Hematopoietic multipotent progenitor cell (in vitro differentiated cells): ENCODE results near the gene KRT16. TPM values are rescaled to one million over a fixed set of nuclear protein-coding genes. Genes with fewer than 3 reads are reported as not detected.
"Not testable (repeated sequence)": the region's sequence is repeated elsewhere in the genome, so short reads cannot be mapped to it uniquely, and the experiment has no call there.

ENCODE experiments used
- DNase-seq, 3 donors: peaks; one replicate each; pipeline ENCODE4 v3.0.0-alpha.2; 2011 to 2015; ENCODE audit warnings: low read depth in 2 of 3, low spot score in 2 of 3
- total RNA-seq: library from RNA; depleted of rRNA; stranded (reverse); fragments of >200 nt; gene quantifications from one replicate; pipeline ENCODE4 v1.2.3, GENCODE V29; 2012

KRT16 gene
- total RNA-seq, 1 donor = not detected

DNA sequence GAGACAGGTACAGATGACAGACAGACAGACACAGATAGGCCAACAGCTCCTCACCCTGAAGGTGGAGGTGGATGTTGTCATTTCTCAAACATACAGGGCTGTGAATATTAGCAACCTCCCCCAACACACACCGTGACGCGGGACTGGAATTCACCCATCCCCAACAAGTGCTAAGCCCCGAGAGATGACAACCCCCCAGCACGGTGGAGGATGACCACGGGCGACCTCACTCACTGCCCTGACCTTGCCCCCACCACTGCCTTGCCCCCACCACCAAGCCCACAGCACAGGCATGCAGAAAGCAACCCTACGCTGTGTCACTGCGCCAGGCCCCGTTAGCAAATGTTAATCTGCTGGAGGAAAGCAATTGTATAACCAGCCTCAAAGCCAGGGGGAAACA, 16.7 kb upstream of the KRT16 start:
- DNase-seq = no peak

DNA sequence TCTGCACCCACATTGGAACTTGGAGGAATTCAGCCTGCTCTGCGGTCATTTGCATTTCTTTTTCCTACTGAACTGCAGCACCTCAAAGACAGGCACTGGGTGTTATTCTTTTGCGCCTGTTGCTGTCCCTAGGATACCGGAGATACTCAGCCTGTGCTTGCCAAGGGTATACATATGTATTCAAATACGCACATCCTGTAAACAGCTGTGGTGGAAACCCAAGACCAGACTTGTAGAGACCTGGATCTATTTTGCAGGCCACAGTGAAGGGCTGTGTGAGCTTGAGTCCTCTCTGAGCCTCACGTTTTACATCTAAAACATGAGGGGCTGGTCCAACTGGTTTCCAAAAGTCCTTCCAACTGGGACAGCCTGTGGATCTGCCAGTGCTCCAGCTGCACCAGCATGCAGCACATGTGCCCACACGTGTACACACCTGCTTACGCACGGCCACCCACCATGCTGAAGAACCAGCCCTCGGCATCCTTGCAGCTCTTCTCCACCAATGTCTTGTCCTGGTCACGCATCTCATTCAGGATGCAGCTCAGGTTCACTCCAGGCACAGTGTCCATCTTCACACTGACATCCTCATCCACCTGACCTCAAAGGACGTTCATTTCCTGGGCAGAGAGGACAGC, 16.2 kb upstream of the KRT16 start:
- DNase-seq = not testable (repeated sequence)

DNA sequence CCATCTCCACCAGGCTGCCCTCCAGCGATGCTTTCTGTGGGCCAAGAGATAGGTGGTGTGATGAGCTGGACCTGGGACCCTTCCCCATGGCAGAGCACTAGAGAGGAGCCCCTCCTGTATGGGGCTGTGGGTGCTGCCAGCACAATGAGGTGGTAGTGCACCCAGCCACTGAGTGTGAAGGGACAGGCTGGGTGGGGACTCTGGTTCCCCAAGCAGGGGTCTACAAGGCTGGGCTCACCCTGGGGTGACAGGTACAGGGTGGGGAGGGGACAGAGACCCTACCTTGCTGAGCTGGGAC, 15.5 kb upstream of the KRT16 start:
- DNase-seq = not testable (repeated sequence)

DNA sequence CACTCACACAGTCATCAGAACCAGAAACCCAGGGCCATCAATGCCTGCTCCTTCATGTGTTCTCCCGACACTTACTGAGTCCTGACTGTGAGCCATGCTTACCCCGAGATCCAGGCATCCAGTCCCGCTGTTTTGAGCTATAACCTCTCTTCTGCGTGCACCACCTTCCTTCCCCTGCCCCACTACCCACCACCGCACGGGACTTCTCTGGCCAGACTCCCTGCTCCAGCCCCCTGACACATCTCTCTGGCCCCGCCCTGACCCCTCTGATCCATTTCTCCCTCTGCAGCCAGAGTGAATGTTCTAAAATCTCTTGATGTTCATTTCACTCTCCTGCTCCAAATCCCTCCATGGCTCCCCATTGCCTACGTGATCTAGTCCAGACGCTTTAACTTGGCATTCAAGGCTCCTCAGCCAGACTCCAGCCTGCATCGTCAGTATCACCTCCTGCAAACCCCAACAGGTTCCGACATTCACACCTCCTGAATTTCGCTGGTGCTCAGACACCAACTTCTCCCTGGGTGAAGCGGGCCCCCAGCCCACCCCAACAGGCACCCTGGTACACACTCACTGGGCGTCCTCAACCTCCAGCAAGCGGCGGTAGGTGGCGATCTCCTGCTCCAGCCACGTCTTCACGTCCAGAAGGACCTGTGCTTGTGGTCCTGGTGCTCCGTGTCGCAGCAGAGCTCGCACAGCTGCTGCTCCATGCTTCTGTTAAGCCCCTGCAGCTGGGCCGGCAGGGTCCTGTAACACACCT, 14.9 kb upstream of the KRT16 start:
- DNase-seq = no peak

DNA sequence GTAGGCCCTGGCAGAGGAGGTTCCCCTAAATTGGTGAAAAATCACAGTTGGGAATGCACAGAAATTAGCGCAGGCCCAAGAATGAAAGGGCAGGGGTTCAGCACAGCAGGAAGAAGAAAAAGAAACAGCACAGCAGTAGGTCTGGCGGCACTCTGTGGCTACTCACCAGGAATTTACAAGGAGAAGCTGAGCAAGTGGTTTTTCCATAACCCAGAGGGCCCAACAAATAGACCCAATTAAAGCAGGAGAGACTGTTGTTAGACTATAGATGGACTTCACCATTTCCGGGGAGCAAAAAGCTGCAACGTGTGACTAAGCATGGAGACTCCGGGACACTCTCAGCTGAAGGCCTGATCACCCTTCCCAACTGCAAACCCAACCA, 14.3 kb upstream of the KRT16 start:
- DNase-seq = not testable (repeated sequence)

DNA sequence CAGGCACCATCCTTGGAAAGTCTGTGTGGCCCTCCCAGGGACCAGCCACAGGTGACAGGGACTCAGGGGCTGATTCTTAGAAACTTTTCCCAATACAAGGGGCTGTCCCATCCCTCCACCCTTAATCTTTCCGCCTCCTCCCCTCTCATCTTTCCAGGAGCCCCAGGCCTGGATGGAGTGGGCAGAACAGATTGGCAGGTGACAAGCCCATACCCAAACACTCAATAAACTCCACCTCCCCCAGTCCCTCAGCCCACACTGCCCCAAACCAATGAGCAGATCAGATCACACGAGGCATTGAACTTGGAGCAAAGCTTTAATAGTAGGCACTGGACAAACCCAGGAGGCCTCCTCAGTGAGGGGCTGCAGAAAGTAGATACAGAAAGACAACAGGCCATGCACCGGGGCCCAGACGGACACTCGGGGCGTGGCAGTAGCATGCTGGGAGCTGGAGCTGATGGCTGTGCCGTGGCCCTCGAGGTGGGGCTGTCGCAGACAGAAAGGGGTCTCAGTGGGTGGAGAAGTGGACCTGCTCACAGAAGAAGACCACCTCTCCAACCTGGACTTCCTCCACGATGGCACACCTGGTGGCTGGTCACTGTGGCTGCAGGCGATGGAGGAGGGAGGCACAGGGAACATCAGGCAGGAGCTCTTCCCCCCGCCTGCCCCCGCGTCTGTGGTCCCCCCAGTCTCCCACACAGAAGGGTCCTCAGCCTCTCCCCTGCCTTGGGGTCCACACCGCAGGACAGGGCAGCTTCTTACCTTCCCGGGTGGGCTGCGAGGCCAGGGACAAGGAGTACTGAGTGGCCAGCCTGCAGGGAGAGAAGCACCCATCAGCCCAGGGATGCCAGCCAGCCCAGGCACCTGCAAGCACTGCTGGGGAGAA, 13.7 kb upstream of the KRT16 start:
- DNase-seq = not testable (repeated sequence)

DNA sequence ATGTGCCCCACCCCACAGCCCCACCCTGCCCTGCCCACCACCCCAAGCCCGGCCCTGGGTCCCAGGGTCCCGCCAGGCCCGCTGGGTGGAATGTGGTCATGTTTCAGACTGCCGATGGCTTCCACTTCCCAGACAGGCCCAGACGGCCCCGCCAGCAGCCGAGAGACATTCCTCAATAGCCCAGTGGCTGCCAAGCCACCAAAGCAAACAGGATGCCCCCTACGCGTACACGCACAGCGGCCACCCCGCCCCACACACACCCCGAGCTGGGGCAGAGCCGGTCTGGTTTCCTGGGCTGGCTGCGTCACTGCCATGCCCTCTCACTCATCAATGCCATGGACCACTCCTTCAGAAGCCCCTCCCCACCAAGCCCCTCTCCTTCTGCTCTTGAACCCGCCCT, 13.0 kb upstream of the KRT16 start:
- DNase-seq = no peak

DNA sequence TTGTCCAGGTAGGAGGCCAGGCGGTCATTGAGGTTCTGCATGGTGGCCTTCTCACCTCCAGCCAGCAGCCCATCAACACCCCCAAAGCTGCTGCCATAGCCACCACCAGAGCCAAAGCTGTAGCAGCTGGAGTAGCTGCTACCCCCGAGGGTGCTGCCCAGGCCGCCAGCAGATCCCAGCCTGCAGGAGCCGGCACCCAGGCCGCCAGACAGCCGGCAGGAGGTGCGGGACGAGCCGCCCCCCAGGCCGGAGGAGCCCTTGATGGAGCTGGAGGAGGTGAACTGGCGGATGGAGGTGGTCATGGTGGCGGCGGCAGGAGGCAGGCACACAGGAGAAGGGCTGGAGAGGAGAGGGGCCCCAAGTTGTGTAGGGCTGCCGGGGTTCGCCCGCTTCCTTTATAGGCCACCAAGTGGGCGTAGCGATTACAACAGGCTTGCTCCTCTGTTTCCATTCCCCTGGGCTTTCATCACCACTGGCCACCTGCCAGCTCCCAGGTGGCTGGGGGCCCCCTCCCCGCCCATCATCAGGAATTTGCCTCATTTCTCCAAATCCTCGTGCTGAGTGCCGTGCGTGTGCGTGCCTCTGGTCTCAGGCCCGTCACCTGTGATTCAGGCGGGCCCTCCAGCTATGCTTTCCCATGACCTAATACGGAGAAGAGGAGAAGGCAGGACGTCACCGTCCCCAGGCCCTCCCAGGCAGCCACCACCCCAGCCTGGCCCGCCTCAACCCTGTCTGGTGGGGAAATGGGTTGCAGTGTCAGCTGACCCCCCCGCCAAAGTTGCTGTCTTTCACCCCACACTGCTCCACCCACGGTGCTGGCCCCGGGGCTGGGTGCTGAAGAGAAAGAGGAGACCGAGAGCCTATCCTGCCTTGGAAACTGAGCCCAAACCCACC, 11.9 kb upstream of the KRT16 start, which contains the start of gene KRT17:
Gene KRT17 (minus strand): TSS at position 368 of the 894 bp plus-strand sequence. CDS start 66 bp downstream, at position 302.
- DNase-seq = no peak

DNA sequence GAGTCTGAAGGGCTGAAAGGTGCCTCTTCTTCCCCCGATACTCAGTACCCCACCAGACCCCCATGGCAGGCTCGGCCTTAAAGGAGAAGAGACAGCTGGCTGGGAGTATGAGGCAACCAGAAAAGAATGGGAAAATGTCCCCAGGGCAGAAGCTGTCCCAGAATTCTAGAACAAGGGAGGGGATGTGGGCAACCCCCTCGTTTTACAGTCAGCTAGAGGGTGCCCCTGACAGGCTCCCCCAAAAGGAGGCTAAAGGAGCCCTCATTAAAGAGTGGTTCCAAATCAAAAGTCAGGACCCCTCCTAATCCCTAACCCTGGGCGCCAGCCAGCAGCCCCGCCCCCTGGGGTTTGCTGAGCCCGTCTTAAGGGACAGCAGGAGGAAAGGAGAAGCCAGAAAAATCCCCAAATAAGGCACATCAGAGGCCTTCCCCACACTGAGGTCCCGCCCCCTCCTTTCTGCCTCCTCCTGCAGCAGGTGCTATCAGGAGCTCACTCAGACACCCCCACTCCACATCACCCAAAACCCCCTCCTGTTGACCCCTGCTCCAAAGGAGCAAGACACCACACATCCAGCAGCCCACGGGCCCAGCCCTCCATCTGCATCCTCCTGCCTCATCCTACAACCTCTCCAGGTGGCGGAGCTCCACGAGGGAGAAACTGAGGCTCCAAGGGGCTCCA, 10.8 kb upstream of the KRT16 start:
- not testable (repeated sequence) for DNase-seq

DNA sequence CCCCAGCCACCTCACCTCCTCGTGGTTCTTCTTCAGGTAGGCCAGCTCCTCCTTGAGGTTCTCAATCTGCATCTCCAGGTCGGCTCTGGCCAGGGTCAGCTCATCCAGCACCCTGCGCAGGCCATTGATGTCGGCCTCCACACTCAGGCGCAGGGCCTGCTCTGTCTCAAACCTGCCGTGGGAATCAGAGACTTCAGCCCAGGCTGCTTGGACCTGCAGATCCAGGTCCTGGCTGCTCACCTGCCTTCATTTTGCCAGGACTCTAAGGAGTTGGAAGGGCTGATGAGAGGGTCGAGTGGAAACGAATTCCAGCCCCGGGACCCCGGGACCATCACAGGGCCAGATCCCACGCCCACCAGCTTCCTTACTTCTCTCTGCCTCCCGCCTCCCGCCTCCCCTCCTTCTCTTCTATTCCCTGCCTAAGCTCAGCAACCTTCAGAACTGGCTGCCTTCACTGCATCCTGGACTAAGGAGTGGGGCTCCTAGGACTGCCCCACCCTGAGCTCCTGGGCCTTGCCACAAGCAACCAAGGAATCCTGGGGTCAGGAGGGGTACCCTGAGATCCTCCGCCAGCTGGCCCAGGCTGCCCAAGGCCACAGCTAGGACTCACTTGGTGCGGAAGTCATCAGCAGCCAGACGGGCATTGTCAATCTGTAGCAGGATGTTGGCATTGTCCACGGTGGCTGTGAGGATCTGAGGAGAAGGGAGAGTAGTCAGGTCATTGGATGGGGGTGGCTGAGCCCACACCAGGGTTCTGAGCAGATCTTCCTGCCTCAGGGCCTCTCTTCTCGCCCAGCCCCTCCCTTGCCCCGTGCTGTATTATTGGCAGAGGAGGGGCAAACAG, 10.0 kb upstream of the KRT16 start:
- DNase-seq = not testable (repeated sequence)

DNA sequence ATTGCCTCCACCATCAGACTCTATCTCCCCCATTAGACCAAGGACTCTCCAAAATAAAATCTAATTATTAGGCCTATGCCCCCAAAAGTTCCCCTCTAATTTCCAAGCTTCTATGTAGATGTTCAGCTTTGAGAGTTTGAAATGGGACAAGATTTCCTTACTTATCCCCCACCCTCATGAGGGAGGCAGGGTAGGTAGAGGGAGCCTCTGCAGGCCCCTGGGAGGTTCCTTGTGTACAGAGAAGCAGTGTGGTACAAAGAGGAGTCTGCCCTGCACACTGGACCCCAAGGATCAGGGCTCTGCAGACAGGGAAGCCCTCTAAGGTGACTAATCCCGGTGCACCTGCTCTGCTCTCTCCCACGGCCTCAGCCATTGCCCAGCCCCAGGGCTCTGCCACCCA, 9.3 kb upstream of the KRT16 start:
- DNase-seq = no peak

DNA sequence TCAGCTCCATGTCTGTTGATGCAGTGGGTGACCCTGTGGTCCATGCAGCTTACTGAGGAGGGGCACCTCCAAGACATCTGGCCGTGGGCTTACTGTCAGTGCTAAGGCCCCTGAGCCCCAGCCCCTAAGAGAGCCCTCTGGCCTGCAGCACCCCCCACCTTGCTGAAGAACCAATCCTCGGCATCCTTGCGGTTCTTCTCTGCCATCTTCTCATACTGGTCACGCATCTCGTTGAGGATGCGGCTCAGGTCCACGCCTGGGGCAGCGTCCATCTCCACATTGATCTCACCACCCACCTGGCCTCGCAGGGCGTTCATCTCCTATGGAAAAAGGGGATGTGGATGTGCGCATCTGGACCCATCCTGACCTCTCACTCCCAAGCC, 8.9 kb upstream of the KRT16 start:
- DNase-seq = not testable (repeated sequence)

DNA sequence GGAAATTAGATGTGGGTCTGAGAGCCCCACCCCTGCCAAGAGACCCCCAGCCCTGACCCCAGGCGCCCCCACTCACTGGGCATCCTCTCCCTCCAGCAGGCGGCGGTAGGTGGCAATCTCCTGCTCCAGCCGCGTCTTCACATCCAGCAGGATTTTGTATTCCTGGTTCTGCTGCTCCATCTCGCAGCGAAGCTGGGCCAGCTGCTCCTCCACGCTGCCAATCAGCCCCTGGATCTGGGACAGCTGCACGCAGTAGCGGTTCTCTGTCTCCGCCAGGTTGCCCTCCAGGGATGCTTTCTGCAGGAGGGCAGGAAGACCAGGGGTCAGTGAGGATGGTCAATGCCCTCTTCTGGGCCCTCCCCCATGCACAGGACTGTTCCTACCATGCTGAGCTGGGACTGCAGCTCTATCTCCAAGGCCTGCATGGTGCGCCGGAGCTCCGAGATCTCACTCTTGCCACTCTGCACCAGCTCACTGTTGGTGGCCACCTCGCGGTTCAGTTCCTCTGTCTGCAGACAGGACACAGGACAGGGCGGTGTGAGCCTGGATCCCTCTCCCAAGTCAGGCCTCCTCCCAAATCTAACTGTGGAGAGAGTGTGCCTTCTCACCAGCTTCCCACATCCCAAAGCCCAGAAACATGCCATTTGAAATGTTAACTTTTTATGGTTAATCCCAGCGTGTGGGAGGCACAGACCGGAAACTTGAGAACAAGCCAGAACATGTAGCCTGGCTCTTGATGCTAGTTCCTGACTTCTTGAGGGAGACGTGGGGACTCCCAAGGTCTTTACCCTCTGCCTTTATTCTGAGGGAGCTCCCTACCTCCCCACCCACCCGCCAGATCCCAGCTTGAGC, 8.2 kb upstream of the KRT16 start:
- no peak for DNase-seq

DNA sequence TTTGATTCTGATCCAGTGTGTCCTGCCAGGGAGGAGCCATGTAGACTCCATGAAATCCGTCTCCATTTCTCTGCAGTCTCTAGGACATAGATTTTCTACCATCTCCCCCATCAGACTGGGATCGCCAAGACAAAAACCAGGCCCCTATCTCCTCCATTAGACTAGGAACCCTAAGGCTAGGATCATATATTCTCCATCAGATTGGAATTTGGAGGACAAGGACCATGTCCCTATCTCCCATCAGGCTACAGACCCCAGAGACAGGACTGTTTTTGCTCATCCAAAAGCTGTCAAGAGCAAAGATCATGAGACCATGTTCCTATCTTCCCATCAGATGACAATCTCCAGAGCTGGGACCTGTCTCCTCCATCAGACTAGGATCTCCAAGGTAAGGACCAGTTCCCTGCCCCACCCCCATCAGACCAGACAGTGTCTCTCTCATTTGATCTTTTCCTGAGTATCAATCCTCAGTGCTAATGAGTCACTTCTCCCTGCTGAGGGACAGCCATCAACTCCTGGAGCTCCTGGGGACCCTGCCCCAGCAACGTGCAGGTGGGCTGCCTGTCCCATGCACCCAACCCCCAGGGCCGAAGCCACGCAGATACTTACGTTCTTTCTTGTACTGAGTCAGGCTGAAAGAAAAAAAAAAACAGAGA, 7.5 kb upstream of the KRT16 start:
- not testable (repeated sequence) for DNase-seq

DNA sequence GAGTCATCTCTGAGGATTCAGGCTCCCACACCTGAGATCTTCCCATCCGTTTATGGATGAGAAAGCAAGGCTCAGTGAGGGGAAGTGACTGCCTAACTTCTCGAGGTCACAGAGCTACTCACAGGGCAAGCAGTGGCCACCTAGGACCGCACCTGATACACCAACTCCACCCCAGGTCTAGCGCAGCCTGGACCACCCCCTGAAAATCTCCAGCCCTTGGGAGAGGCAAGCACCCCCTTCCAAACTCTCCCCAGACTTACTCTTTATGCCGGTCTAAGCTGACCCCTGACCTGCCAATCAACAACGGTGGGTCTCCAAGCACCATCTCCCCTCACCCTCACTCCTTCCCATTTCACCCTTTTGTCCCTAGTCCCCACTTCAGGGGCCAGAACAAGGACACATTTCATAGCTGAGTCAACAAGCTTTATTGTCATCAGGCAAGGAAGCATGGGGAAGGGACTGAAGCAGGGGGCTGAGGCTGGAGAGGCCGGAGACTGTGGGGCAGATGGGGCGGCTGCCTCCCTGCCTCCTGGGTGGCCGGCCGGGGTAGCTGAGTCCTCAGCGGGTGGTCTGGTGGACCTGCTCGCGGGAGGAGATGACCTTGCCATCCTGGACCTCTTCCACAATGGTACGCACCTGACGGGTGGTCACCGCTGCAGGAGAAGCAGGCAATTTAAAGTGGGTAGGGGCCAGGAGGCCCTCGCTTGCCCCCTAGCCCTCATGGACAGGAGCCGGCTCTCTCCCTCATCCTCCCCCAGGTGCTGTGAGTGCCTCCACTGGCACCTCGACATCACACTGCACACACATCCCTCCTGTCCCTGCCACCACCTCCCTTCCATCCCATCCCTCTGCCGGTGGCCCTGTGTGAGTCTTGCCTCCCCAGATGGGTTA, 6.7 kb upstream of the KRT16 start:
- no peak for DNase-seq

DNA sequence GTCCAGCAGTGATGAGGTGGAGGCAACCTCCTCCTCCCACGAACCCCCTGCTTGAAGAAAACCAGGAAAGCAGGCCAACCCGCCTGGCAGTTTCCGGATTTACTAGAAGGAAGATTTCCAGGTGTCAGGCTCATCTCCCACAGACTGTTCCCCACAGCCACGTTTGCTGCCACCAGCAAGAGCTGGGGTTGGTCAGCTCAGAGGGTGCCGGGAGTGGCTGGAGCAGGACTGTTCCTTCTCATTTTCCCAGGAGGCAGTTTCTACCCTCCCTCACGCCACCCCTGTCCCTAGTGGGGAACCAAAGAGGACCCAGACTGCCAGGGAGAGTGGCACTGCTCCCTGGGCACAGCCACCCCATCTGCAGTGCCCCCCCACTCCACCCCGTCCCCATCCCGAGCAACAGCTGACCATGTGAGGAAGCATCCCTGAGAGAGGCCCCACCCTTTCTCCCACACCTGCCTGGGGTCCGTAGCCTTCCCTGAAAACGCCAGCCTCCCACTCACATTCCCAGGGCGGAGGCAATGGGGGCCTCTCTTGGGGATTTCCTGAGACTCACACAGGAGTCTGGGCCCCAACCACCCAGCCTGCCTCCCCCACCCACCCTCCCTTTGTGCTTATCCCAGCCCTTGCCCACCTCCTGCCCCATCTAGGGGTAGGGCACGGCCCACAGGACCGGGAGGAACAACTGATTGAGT, 5.9 kb upstream of the KRT16 start:
- DNase-seq = no peak
